Measurements from ENCODE around the gene RNU7-1. TPM values are rescaled to one million over a fixed set of nuclear protein-coding genes. Genes with fewer than 3 reads are reported as not detected.
A peak's percentile ranks its signal among the peaks of the same experiment; 100 is the strongest.

The RNU7-1 gene
- total and polyA plus RNA-seq, 10 of the 15 experiments (the other 5 are each of a cell fraction or from before 2014, with no cell fraction given), result not detected

DNA sequence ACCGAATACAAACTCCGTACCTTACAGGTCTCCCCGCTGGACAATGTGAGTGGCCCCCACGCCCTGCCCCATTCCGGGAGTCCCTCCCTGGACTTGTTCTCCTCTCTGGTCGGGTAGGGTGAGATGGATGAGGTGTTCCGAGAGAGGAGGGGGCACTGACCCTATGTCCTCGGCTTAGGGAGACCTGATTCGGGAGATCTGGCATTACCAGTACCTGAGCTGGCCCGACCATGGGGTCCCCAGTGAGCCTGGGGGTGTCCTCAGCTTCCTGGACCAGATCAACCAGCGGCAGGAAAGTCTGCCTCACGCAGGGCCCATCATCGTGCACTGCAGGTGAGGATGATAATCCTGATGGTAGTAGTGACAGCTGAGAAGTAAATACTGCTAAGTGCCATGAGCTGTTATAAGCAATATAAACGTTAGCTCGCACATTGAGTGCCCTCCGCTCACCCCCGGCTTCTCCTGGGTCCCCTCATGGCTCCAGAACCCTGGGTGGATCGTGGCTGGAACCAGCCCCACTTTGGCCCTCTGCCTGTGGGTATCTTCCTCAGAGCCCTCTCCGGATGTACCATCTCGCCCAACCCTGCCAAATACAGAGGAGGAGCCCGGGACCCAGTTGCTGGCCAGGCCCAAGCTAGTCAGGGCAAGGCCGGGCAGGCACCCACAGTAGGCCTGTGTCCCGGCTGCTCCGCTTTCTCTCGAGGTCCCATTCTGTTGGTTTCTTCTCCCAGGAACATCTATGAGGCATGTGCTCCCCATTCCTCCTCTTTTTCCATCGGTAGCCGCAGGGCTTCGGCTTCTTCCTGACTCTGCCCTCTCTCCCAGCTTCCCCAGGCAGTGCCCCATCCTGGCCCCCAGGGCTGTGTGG, 14.4 kb downstream of the RNU7-1 start:
- no peak for ATAC-seq
- ChIA-PET RAD21 (ENCODE audit: unreplicated experiment) (interaction anchor here (0.8 to 13.5 kb wide), 6 partner anchors 11 to 85 kb away, joined by 3 to 426 read pairs (median 6); partner anchors contain the start of genes C12orf57, LPCAT3, RNU7-1 and SPSB2), CTCF (interaction anchor here (1.0 to 13.2 kb wide), 9 partner anchors 10 to 152 kb away, joined by 3 to 645 read pairs (median 5); partner anchors contain the start of genes C12orf57, C1RL, PTPN6 and RNU7-1), SMC1A (ENCODE audit: uncharacterized antibody, unreplicated experiment) (interaction anchor here (1.2 to 13.2 kb wide), 2 partner anchors 10 to 151 kb away, joined by 4 to 395 read pairs; partner anchors contain the start of genes C12orf57, C1RL, PTPN6 and RNU7-1), POLR2A (interaction anchor here (1.1 to 13.5 kb wide), 4 partner anchors 13 to 59 kb away, joined by 3 to 524 read pairs (median 10); partner anchors contain the start of genes C12orf57, PTPN6 and RNU7-1)
- H3K79me2 ChIP-seq (ENCODE audit: control insufficient read depth, insufficient read depth, low read length), result peaks cover 83% of the 10 kb centered on the region
- H3K27ac ChIP-seq (ENCODE audit: control insufficient read depth, insufficient read depth), result peak overlapping the region; percentile 99
- FAIRE-seq, result no peak
- no peak for TF ChIP-seq CEBPB (IDR thresholded peaks at IDR 0.05; ENCODE audit: borderline replicate concordance in 1 of 2, low read depth in 2 of 2, low read length in 2 of 2)
- TF ChIP-seq, protein P1, sequence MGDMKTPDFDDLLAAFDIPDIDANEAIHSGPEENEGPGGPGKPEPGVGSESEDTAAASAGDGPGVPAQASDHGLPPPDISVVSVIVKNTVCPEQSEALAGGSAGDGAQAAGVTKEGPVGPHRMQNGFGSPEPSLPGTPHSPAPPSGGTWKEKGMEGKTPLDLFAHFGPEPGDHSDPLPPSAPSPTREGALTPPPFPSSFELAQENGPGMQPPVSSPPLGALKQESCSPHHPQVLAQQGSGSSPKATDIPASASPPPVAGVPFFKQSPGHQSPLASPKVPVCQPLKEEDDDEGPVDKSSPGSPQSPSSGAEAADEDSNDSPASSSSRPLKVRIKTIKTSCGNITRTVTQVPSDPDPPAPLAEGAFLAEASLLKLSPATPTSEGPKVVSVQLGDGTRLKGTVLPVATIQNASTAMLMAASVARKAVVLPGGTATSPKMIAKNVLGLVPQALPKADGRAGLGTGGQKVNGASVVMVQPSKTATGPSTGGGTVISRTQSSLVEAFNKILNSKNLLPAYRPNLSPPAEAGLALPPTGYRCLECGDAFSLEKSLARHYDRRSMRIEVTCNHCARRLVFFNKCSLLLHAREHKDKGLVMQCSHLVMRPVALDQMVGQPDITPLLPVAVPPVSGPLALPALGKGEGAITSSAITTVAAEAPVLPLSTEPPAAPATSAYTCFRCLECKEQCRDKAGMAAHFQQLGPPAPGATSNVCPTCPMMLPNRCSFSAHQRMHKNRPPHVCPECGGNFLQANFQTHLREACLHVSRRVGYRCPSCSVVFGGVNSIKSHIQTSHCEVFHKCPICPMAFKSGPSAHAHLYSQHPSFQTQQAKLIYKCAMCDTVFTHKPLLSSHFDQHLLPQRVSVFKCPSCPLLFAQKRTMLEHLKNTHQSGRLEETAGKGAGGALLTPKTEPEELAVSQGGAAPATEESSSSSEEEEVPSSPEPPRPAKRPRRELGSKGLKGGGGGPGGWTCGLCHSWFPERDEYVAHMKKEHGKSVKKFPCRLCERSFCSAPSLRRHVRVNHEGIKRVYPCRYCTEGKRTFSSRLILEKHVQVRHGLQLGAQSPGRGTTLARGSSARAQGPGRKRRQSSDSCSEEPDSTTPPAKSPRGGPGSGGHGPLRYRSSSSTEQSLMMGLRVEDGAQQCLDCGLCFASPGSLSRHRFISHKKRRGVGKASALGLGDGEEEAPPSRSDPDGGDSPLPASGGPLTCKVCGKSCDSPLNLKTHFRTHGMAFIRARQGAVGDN (IDR thresholded peaks at IDR 0.05), result peak; percentile 44; the same call in 1 of the 2 replicates
- 0 out of 2 replicates have a peak, but pooled peaks have one; percentile 26 for TF ChIP-seq STAT1 (conservative IDR thresholded peaks at IDR 0.05)
- no peak for TF ChIP-seq CHD2 (IDR thresholded peaks at IDR 0.05; ENCODE audit: borderline replicate concordance, low read depth, low read length)
- TF ChIP-seq GATAD2B (conservative IDR thresholded peaks at IDR 0.05; ENCODE audit: low read depth), result 0 out of 2 replicates have a peak, but pooled peaks have one; percentile 28
- peak; percentile 32; the same call in 1 of the 2 replicates for TF ChIP-seq POLR2AphosphoS5 (IDR thresholded peaks at IDR 0.05; ENCODE audit: low read length)
- TF ChIP-seq, protein P2, sequence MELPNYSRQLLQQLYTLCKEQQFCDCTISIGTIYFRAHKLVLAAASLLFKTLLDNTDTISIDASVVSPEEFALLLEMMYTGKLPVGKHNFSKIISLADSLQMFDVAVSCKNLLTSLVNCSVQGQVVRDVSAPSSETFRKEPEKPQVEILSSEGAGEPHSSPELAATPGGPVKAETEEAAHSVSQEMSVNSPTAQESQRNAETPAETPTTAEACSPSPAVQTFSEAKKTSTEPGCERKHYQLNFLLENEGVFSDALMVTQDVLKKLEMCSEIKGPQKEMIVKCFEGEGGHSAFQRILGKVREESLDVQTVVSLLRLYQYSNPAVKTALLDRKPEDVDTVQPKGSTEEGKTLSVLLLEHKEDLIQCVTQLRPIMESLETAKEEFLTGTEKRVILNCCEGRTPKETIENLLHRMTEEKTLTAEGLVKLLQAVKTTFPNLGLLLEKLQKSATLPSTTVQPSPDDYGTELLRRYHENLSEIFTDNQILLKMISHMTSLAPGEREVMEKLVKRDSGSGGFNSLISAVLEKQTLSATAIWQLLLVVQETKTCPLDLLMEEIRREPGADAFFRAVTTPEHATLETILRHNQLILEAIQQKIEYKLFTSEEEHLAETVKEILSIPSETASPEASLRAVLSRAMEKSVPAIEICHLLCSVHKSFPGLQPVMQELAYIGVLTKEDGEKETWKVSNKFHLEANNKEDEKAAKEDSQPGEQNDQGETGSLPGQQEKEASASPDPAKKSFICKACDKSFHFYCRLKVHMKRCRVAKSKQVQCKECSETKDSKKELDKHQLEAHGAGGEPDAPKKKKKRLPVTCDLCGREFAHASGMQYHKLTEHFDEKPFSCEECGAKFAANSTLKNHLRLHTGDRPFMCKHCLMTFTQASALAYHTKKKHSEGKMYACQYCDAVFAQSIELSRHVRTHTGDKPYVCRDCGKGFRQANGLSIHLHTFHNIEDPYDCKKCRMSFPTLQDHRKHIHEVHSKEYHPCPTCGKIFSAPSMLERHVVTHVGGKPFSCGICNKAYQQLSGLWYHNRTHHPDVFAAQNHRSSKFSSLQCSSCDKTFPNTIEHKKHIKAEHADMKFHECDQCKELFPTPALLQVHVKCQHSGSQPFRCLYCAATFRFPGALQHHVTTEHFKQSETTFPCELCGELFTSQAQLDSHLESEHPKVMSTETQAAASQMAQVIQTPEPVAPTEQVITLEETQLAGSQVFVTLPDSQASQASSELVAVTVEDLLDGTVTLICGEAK (IDR thresholded peaks at IDR 0.05; ENCODE audit: borderline replicate concordance), result 0 out of 2 replicates have a peak, but pooled peaks have one; percentile 10
- peaks cover 11 to 33% of the 10 kb centered on the region in 2 experiments for H3K36me3 ChIP-seq (ENCODE audit: control insufficient read depth in 2 of 2, insufficient read depth in 2 of 2, low read length in 1 of 2)
- peak overlapping the region; percentile 95 for H3K4me3 ChIP-seq
- no peaks in the 10 kb centered on the region for H3K9me3 ChIP-seq (replicated peaks; ENCODE audit: control insufficient read depth, insufficient read depth, low read length)
- peak overlapping the region; percentile 91 for H3K9ac ChIP-seq (ENCODE audit: control insufficient read depth, insufficient read depth, low read length)
- WGBS (ENCODE audit: insufficient coverage, insufficient replicate concordance, low lambda C conversion rate, missing lambda C conversion rate), result 44% methylated on average over 28 of the region's 28 CpGs
- DNase-seq (ENCODE audit: low read depth, low spot score), result no peak
- H3K4me1 ChIP-seq (ENCODE audit: control insufficient read depth, insufficient read depth, low read length), result peaks cover 85% of the 10 kb centered on the region
- H3K4me2 ChIP-seq (ENCODE audit: control insufficient read depth, insufficient read depth), result peak overlapping the region; percentile 99
- intact Hi-C loops (cut with micrococcal nuclease; ENCODE audit: unreplicated experiment), result no loop called here
- no peak overlapping the region for H2AFZ ChIP-seq (ENCODE audit: control insufficient read depth, low read depth, low read length)
- in situ Hi-C loops (cut with MboI), result loop anchor here (25.0 kb wide), 1 partner anchor 1679 kb away; no protein-coding TSS in a partner anchor
- H3K27me3 ChIP-seq (replicated peaks in 1 of 2; ENCODE audit: control insufficient read depth in 2 of 2, insufficient read depth in 2 of 2, low read length in 1 of 2), result no peaks in the 10 kb centered on the region
- no peaks in the 10 kb centered on the region for H4K20me1 ChIP-seq (ENCODE audit: control insufficient read depth, insufficient read depth)
- BruUV-seq (replicated peaks), result no TSS peak

All from GM12878 (cell line).